Activated naive CD4-positive, alpha-beta T cell treated with anti-CD3 and anti-CD28 coated beads, Interleukin-2, amount 50 U/mL, for 24 hours (primary cell): ENCODE measurements around the gene USP37.
A peak's percentile ranks its signal among the peaks of the same experiment; 100 is the strongest.

Experiments used
- H3K27ac Mint-ChIP-seq: one replicate; pipeline ENCODE4 v1.8.0; 2021; ENCODE audit warnings: mild to moderate bottlenecking, mixed read lengths
- H3K27me3 Mint-ChIP-seq: one replicate; pipeline ENCODE4 v1.8.0; 2021; ENCODE audit warnings: mixed read lengths
- H3K36me3 Mint-ChIP-seq: one replicate; pipeline ENCODE4 v1.8.0; 2021; ENCODE audit warnings: mixed read lengths
- H3K4me1 Mint-ChIP-seq: one replicate; pipeline ENCODE4 v1.8.0; 2021; ENCODE audit warnings: mixed read lengths
- H3K4me3 Mint-ChIP-seq: one replicate; pipeline ENCODE4 v1.8.0; 2021; ENCODE audit warnings: mild to moderate bottlenecking, mixed read lengths
- H3K9me3 Mint-ChIP-seq: one replicate; pipeline ENCODE4 v1.8.0; 2021; ENCODE audit warnings: mixed read lengths

USP37 gene

GRCh38 chr2:218406949-218407618 lies 161.1 kb downstream of the USP37 start:
- Mint-ChIP-seq H3K9me3 (no peaks in the 10 kb centered on the region), H3K4me1 (peaks cover 48% of the 10 kb centered on the region), H3K4me3 (peak overlapping the region; percentile 87), H3K27ac (peak overlapping the region; percentile 85), H3K36me3 (peaks cover 2% of the 10 kb centered on the region), H3K27me3 (no peaks in the 10 kb centered on the region)

GRCh38 chr2:218406209-218406948 lies 161.8 kb downstream of the USP37 start:
- Mint-ChIP-seq H3K27me3 (no peaks in the 10 kb centered on the region), H3K4me1 (peaks cover 53% of the 10 kb centered on the region), H3K9me3 (no peaks in the 10 kb centered on the region), H3K27ac (peak overlapping the region; percentile 85), H3K36me3 (peaks cover 2% of the 10 kb centered on the region), H3K4me3 (peak overlapping the region; percentile 87)

- peak overlapping the region; percentile 19 for H3K27ac Mint-ChIP-seq
- no peaks in the 10 kb centered on the region for H3K9me3 Mint-ChIP-seq
- H3K4me3 Mint-ChIP-seq, result peak overlapping the region; percentile 81
- H3K27me3 Mint-ChIP-seq, result no peaks in the 10 kb centered on the region
- peaks cover 2% of the 10 kb centered on the region for H3K36me3 Mint-ChIP-seq
- H3K4me1 Mint-ChIP-seq, result peaks cover 55% of the 10 kb centered on the region
Observed at GRCh38 chr2:218405746-218406208, 162.4 kb downstream of the USP37 start.

GRCh38 chr2:218405086-218405745 lies 162.9 kb downstream of the USP37 start:
- H3K36me3 Mint-ChIP-seq, result peaks cover 2% of the 10 kb centered on the region
- H3K27me3 Mint-ChIP-seq, result no peaks in the 10 kb centered on the region
- H3K9me3 Mint-ChIP-seq, result no peaks in the 10 kb centered on the region
- H3K4me1 Mint-ChIP-seq, result peaks cover 55% of the 10 kb centered on the region
- peak overlapping the region; percentile 81 for H3K4me3 Mint-ChIP-seq
- H3K27ac Mint-ChIP-seq, result no peak overlapping the region

- no peaks in the 10 kb centered on the region for H3K9me3 Mint-ChIP-seq
- H3K36me3 Mint-ChIP-seq, result peaks cover 2% of the 10 kb centered on the region
- no peak overlapping the region for H3K4me3 Mint-ChIP-seq
- no peak overlapping the region for H3K27ac Mint-ChIP-seq
- H3K4me1 Mint-ChIP-seq, result peaks cover 55% of the 10 kb centered on the region
- H3K27me3 Mint-ChIP-seq, result no peaks in the 10 kb centered on the region
Observed at GRCh38 chr2:218404351-218405085, 163.6 kb downstream of the USP37 start.

GRCh38 chr2:218403810-218404209 lies 164.3 kb downstream of the USP37 start:
- H3K4me1 Mint-ChIP-seq, result peaks cover 55% of the 10 kb centered on the region
- H3K9me3 Mint-ChIP-seq, result no peaks in the 10 kb centered on the region
- no peaks in the 10 kb centered on the region for H3K27me3 Mint-ChIP-seq
- H3K27ac Mint-ChIP-seq, result peak overlapping the region; percentile 68
- peaks cover 2% of the 10 kb centered on the region for H3K36me3 Mint-ChIP-seq
- H3K4me3 Mint-ChIP-seq, result no peak overlapping the region

GRCh38 chr2:218402911-218403411 lies 165.2 kb downstream of the USP37 start:
- Mint-ChIP-seq H3K36me3 (peaks cover 2% of the 10 kb centered on the region), H3K27me3 (no peaks in the 10 kb centered on the region), H3K27ac (no peak overlapping the region), H3K4me3 (no peak overlapping the region), H3K4me1 (peaks cover 56% of the 10 kb centered on the region), H3K9me3 (no peaks in the 10 kb centered on the region)

- Mint-ChIP-seq H3K4me3 (no peak overlapping the region), H3K4me1 (peaks cover 56% of the 10 kb centered on the region), H3K27me3 (no peaks in the 10 kb centered on the region), H3K27ac (peak overlapping the region; percentile 51), H3K36me3 (peaks cover 2% of the 10 kb centered on the region), H3K9me3 (no peaks in the 10 kb centered on the region)
Observed at GRCh38 chr2:218402491-218402901, 165.7 kb downstream of the USP37 start.

GRCh38 chr2:218401890-218402289 lies 166.3 kb downstream of the USP37 start:
- no peaks in the 10 kb centered on the region for H3K27me3 Mint-ChIP-seq
- H3K9me3 Mint-ChIP-seq, result no peaks in the 10 kb centered on the region
- H3K4me1 Mint-ChIP-seq, result peaks cover 56% of the 10 kb centered on the region
- H3K36me3 Mint-ChIP-seq, result peaks cover 2% of the 10 kb centered on the region
- peak overlapping the region; percentile 69 for H3K4me3 Mint-ChIP-seq
- no peak overlapping the region for H3K27ac Mint-ChIP-seq

- Mint-ChIP-seq H3K4me3 (peak overlapping the region; percentile 69), H3K36me3 (peaks cover 2% of the 10 kb centered on the region), H3K9me3 (no peaks in the 10 kb centered on the region), H3K27me3 (no peaks in the 10 kb centered on the region), H3K4me1 (peaks cover 59% of the 10 kb centered on the region), H3K27ac (no peak overlapping the region)
Observed at GRCh38 chr2:218400930-218401881, 166.9 kb downstream of the USP37 start.
